Measurements from ENCODE around the gene DRD1.

The DRD1 gene

GRCh38 chr5:175444060-175444904 is at the start of gene DRD1:
DRD1 (minus strand) TSS chr5:175444182; CDS start chr5:175443099, 1,083 bp downstream.
- peak; percentile 47 for DNase-seq (ENCODE audit: low spot score)

GRCh38 chr5:175493726-175494125 is 49.7 kb upstream of the DRD1 start:
- DNase-seq (ENCODE audit: low spot score), result no peak

- no peak for DNase-seq (ENCODE audit: low spot score)
Measured at GRCh38 chr5:175493260-175493659, 49.3 kb upstream of the DRD1 start.

- no peak for DNase-seq (ENCODE audit: low spot score)
Measured at GRCh38 chr5:175491223-175491622, 47.2 kb upstream of the DRD1 start.

GRCh38 chr5:175489693-175490443 is 45.9 kb upstream of the DRD1 start:
- DNase-seq (ENCODE audit: low spot score), result no peak

- DNase-seq (ENCODE audit: low spot score), result no peak
Measured at GRCh38 chr5:175487514-175488222, 43.7 kb upstream of the DRD1 start.

GRCh38 chr5:175485631-175486030 is 41.6 kb upstream of the DRD1 start:
- no peak for DNase-seq (ENCODE audit: low spot score)

- DNase-seq (ENCODE audit: low spot score), result no peak
Measured at GRCh38 chr5:175484829-175485228, 40.8 kb upstream of the DRD1 start.

GRCh38 chr5:175484322-175484721 is 40.3 kb upstream of the DRD1 start:
- DNase-seq (ENCODE audit: low spot score), result no peak

GRCh38 chr5:175483337-175483736 is 39.4 kb upstream of the DRD1 start:
- no peak for DNase-seq (ENCODE audit: low spot score)

GRCh38 chr5:175479125-175479881 is 35.3 kb upstream of the DRD1 start:
- no peak for DNase-seq (ENCODE audit: low spot score)

GRCh38 chr5:175478384-175479124 is 34.6 kb upstream of the DRD1 start, which contains the start of gene SFXN1:
SFXN1 (plus strand) TSS chr5:175478560; CDS start chr5:175492104, 13,544 bp downstream.
- DNase-seq (ENCODE audit: low spot score), result peak; percentile 86

GRCh38 chr5:175478008-175478383 is 34.0 kb upstream of the DRD1 start:
- no peak for DNase-seq (ENCODE audit: low spot score)

GRCh38 chr5:175477440-175477839 is 33.5 kb upstream of the DRD1 start:
- no peak for DNase-seq (ENCODE audit: low spot score)

- DNase-seq (ENCODE audit: low spot score), result no peak
Measured at GRCh38 chr5:175475248-175475647, 31.3 kb upstream of the DRD1 start.

GRCh38 chr5:175472378-175472777 is 28.4 kb upstream of the DRD1 start:
- DNase-seq (ENCODE audit: low spot score), result no peak

- no peak for DNase-seq (ENCODE audit: low spot score)
Measured at GRCh38 chr5:175471628-175472027, 27.6 kb upstream of the DRD1 start.

GRCh38 chr5:175471196-175471595 is 27.2 kb upstream of the DRD1 start:
- no peak for DNase-seq (ENCODE audit: low spot score)

GRCh38 chr5:175470781-175471180 is 26.8 kb upstream of the DRD1 start:
- no peak for DNase-seq (ENCODE audit: low spot score)

- no peak for DNase-seq (ENCODE audit: low spot score)
Measured at GRCh38 chr5:175469916-175470315, 25.9 kb upstream of the DRD1 start.

- no peak for DNase-seq (ENCODE audit: low spot score)
Measured at GRCh38 chr5:175468892-175469291, 24.9 kb upstream of the DRD1 start.
